Neuron (in vitro differentiated cells): Measurements from ENCODE around the gene NIPAL4.

ENCODE experiments used
- H2AFZ ChIP-seq: one replicate; pipeline ENCODE4 v1.6.1; 2013; ENCODE audit warnings: low read depth, mild to moderate bottlenecking, inconsistent platforms, low read length, moderate library complexity
- H3K27me3 ChIP-seq: one replicate; pipeline ENCODE4 v1.6.1; 2013; ENCODE audit warnings: low read length; ENCODE audit not compliant: insufficient read depth
- H3K36me3 ChIP-seq: one replicate; pipeline ENCODE4 v1.6.1; 2013; ENCODE audit warnings: low read length; ENCODE audit not compliant: insufficient read depth
- H3K4me1 ChIP-seq: one replicate; pipeline ENCODE4 v1.6.1; 2013; ENCODE audit warnings: low read length; ENCODE audit not compliant: insufficient read depth
- H3K4me3 ChIP-seq: 2 replicates; pipeline ENCODE4 v1.5.1; 2013; ENCODE audit warnings: mild to moderate bottlenecking, low read length, moderate library complexity
- H3K9me3 ChIP-seq: one replicate; pipeline ENCODE4 v1.6.1; 2013; ENCODE audit warnings: low read length

Gene NIPAL4

DNA sequence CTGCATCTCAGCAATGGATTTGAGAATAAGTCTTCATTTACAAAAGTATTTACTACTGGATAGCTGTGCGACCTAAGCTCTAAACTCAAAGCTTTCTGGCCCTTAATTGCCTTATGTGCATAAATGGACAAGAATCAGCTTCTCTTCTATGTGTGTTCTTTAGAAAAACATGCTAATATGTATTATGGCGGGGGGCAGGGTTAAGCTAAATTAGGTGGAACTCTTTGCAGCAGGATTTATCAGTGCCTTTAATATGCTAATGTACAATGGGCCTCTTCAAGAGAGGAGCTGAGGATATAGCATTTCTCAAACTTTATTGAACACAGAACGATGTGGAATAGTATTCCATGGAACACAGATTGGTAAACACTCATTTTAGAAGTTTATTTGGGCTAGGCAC, 10.0 kb upstream of the NIPAL4 start:
- Histone ChIP-seq H3K9me3 (no peaks in the 10 kb centered on the region), H3K27me3 (peaks cover 2% of the 10 kb centered on the region), H3K4me3 (no peak overlapping the region), H3K36me3 (no peaks in the 10 kb centered on the region), H3K4me1 (no peaks in the 10 kb centered on the region), H2AFZ (no peak overlapping the region)

DNA sequence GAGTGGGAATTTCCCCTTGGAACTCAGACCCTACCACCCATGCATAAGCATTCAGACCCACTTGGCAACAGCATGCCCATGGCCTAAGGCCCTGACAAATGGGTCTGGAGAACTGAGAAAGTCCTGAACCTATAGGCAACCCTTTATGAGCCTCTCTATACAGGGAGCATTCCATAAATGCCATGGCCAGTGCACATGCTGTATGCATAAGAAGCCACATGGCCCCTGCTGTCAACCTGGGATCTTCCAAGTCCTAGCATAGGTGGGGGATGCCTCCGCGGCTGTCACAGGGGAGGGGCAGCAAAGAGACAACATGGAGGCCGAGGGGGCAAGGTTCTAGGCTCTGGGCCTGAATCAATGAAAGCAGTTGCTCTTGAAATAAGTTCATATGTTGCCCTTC, 8.2 kb upstream of the NIPAL4 start:
- Histone ChIP-seq H3K36me3 (no peaks in the 10 kb centered on the region), H3K27me3 (no peaks in the 10 kb centered on the region), H3K9me3 (no peaks in the 10 kb centered on the region), H3K4me3 (no peak overlapping the region), H2AFZ (no peak overlapping the region), H3K4me1 (no peaks in the 10 kb centered on the region)

DNA sequence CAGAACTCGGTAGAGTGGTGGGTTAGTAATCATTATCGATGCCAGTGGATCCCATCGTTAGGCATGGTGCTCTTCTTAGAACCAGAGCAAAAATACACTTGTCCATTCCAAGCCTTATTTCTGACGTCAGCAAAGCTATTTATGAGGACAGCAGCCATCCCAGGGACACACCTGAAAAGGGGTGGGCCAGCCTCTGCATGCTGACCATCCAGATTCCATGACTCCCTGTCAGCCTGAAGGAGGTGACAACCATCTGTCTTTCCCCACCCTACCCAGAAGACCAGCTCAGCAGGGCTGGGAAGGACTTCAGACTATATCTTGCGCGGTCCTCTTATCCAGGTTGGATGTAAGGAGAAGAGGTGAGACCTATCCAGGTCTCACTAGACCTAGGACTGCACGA, 5.7 kb upstream of the NIPAL4 start:
- Histone ChIP-seq H3K4me1 (no peaks in the 10 kb centered on the region), H3K9me3 (no peaks in the 10 kb centered on the region), H3K27me3 (peaks cover 6% of the 10 kb centered on the region), H3K36me3 (no peaks in the 10 kb centered on the region), H2AFZ (no peak overlapping the region), H3K4me3 (no peak overlapping the region)

DNA sequence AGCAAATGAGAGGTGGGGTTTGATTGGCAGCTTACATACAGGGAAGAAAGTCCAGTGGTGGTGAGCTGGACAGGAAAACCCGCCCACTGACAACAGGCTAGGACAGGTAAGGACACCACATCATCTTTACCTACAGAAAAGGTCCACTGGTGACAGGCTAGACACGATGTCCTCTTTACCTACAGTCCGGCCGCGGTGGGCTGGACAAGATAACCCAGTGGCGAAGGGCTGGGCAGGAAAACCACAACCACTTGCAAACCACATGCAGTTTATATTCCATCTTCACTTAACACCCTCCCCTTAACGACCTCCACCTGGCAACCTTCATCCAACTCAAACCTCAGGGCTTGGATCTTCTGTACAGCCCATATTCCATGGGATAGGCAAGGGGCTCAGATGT, 5.0 kb upstream of the NIPAL4 start:
- Histone ChIP-seq H3K4me1 (peaks cover under 1% of the 10 kb centered on the region), H3K4me3 (no peak overlapping the region), H2AFZ (no peak overlapping the region), H3K9me3 (no peaks in the 10 kb centered on the region), H3K36me3 (no peaks in the 10 kb centered on the region), H3K27me3 (peaks cover 12% of the 10 kb centered on the region)

DNA sequence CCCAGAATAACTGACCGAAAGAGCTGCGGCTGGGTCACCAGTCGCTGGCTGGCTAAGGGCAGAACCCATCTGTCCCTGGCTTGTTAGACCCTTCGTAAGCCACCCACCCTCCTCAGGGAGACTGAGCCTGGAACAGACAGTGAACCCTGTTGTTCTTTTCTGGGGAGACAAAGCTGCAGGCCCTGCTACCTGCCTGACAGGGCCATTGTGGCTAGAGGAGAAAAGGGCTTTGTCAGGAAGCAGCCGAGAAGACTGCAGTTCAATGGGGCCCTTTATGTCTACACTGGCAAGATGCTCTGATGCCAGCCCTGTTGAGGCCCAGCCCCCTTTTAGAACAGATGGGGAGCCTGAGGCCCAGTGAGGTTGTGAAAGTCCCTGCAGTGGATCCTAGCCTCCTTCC, 3.7 kb upstream of the NIPAL4 start:
- no peak overlapping the region for H3K4me3 ChIP-seq
- H3K27me3 ChIP-seq: peaks cover 25% of the 10 kb centered on the region
- H3K9me3 ChIP-seq: no peaks in the 10 kb centered on the region
- no peaks in the 10 kb centered on the region for H3K36me3 ChIP-seq
- H2AFZ ChIP-seq: no peak overlapping the region
- peaks cover 3% of the 10 kb centered on the region for H3K4me1 ChIP-seq

DNA sequence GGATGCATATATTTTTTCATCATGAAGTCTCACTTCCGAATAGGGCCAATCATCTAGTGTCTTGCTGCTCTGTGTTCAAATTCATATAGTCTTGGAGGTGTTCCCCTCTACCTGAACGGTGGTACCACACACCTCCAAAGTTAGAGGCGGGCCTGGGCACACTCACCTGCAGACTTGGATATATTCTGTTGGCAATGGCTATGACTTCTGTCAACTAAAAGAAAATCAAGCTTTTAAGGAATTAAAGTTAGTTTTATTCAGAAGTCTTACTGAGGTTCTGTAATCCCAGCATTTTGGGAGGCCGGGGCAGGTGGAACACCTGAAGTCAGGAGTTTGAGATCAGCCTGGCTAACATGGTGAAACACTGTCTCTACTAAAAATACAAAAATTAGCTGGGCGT, 2.6 kb upstream of the NIPAL4 start:
- H3K9me3 ChIP-seq: no peaks in the 10 kb centered on the region
- H3K27me3 ChIP-seq: peaks cover 34% of the 10 kb centered on the region
- H3K4me3 ChIP-seq: no peak overlapping the region
- no peaks in the 10 kb centered on the region for H3K36me3 ChIP-seq
- peaks cover 3% of the 10 kb centered on the region for H3K4me1 ChIP-seq
- H2AFZ ChIP-seq: no peak overlapping the region

DNA sequence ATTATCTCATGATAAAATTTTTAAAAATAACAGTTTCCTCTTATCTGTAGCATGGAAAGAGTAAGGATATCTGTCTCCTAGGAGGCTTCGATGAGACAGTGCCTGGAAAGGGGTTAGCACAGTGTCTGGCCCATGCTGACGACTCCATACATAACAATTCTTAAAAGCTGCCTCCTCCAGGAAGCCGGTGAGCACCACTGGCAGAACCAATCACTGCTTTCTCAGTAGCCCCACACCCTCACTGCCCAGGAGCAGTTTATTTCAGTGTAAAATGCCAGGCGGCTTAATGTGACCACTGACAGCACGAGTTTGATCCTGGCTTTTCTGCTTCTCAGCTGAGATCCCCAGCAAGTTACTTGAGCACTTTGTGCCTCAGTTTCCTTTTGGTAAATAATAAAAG, 1.2 kb upstream of the NIPAL4 start:
- H2AFZ ChIP-seq: no peak overlapping the region
- peaks cover 3% of the 10 kb centered on the region for H3K4me1 ChIP-seq
- H3K36me3 ChIP-seq: no peaks in the 10 kb centered on the region
- H3K9me3 ChIP-seq: no peaks in the 10 kb centered on the region
- H3K4me3 ChIP-seq: no peak overlapping the region
- H3K27me3 ChIP-seq: peaks cover 34% of the 10 kb centered on the region

DNA sequence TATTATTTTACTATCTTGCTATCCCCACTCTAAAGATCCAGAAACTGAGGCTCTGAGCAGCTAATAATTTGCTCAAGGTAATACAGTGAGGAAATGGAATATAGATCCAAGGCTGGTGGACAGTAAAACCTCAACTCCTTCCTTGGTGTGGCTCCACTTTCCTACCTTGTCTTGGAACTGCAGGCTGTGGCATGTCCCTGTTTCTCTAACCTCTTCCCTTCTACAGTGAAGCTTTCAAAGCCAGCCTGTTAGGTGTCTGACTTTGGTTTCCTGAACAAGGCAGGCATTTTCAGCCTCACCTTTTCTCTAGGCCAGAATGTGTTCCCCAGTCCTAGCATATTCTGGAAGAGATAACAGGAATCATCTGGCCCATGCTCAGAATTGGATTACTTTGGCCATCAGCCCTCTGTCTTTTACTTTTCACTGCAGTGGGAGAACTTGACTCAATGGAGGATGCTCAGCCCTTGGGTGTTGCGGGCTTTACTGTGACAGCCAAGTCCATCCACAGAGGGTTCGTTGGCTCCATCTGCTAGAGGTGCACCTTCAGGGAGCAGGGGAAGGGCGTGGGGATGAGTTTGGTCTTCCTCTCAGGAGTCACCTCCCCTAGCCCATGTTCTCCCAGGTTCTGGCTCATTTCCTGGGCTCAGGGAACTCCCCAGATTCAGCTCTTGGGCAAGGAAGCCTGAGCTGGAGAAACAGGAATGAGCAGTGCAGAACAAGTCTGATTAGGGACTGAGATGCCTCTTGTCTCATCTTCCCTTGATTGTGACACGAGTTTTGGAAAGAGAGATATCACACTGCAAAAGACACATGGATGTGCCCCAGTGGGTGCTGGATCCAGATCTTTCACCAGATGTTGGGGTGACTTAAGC, 1.1 kb downstream of the NIPAL4 start:
- H3K9me3 ChIP-seq: no peaks in the 10 kb centered on the region
- H3K36me3 ChIP-seq: no peaks in the 10 kb centered on the region
- H2AFZ ChIP-seq: no peak overlapping the region
- peaks cover 3% of the 10 kb centered on the region for H3K4me1 ChIP-seq
- no peak overlapping the region for H3K4me3 ChIP-seq
- H3K27me3 ChIP-seq: peaks cover 34% of the 10 kb centered on the region

DNA sequence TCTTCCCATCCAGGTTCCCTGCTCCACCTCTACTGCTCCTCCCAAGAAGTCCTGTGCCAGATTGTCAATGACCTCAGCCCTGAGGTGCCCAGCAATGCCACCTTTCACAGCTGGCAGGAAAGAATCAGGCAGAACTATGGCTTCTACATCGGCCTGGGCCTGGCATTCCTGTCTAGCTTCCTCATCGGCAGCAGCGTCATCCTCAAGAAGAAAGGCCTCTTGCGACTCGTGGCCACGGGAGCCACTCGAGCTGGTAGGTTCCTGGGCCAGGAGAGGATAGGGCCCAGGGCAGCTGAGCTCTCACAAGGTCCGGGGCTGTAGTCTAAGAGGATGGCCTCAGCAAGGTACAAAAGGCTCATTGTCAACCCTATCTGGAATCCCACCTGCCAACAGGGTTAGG, 3.1 kb downstream of the NIPAL4 start:
- Histone ChIP-seq H3K9me3 (no peaks in the 10 kb centered on the region), H3K27me3 (peaks cover 34% of the 10 kb centered on the region), H3K4me3 (no peak overlapping the region), H3K4me1 (peaks cover 3% of the 10 kb centered on the region), H3K36me3 (no peaks in the 10 kb centered on the region), H2AFZ (no peak overlapping the region)

DNA sequence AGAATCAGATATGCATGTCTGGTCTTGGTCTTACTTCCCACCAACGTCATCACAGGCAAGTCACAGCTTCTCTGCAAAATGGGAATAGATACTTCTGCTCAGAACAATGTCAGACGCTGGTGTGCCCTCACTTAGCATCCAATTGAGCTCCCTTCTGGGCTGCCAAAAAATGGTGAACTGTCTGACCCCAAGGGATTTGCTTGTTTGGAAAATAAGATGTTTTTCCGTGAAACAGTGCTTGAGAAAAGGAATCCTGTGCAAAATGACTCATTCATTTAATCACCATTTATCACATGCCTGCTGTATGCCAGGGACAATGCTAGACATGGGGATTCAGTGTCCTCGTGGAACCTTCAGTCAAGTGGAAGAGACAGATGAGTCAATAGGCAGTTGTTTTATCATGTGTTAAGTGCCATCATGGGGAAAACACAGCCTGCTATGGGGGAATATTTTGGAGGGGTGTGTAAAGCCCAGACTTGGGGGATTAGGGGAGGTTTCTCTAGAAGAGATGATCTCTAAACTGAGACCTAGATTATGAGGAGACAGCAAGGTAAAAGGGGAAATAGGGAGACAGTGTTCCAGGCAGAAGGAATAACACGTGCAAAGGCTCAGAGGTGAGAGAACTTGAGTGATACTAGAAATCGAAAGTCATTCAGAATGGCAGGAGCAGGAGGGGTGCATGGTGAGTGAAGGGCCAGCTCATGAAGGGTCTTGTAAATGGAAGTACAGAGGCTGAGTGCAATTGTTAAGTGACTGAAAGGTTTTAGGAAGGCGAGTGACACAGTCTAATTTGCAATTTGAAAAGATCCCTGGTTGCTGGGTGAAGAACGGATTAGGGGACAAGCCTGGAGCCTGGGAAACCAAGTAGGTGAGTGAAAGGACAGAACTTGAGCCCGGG, 3.9 kb downstream of the NIPAL4 start:
- H3K36me3 ChIP-seq: no peaks in the 10 kb centered on the region
- H3K4me1 ChIP-seq: peaks cover 3% of the 10 kb centered on the region
- H3K4me3 ChIP-seq: no peak overlapping the region
- H2AFZ ChIP-seq: no peak overlapping the region
- peaks cover 32% of the 10 kb centered on the region for H3K27me3 ChIP-seq
- H3K9me3 ChIP-seq: no peaks in the 10 kb centered on the region

DNA sequence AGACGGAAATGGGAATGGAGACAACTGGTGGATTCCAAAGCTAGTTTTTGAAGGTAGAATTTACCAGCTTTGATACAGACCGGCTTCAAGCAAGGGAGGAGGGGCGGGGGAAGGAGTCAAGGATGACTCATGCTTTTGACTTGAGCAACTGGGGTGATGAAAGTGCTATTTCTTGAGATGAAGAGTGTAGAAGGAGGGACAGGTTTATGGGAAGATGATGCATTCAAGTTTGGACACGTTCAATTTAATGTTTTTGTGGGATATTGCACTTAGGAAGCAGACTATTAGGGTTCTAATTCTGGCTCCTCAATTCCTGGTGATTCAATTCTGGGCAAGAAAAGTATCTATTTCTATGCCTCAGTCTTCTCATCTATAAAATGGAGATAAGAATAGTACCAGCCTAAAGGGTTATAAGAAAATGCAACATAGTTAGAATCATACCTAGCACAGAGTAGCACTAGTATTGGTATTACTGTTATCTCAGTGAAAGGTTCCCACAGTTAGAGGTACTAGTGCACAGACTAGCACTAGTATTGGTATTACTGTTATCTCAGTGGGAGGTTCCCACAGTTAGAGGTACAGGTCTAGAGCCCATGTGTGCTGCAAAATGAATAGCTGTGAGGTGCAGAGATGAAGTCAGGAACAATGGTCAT, 4.6 kb downstream of the NIPAL4 start:
- H3K4me3 ChIP-seq: no peak overlapping the region

DNA sequence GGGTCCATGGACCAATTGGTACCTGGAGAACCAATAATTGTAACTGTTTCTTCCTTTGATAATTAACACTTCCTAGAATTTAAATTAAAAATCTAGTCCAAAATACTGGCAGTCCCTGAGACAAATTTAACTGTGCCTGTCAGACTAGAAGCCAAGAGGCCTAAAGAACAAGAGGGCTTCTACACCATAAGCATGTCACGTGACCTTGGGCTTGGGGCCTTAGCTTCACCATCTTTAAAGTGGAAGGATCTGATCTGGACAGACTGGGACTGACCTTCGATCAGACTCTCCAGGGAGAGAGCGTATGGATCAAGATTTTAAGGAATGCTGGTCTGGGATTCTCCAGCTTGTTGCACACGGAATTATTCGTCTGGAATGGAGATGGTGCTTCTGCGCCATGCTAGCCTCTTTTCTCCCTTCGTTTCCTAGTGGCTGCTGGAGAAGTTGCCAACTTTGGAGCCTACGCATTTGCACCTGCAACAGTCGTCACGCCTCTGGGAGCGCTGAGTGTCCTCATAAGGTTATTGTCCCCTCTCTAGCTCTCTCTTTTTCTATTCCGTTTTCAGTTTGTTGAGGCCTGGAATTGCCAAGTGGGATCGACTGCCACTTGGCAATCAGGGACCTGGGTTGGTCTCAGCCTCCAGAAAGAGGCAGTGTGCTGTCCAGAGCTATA, 8.4 kb downstream of the NIPAL4 start:
- Histone ChIP-seq H3K27me3 (no peaks in the 10 kb centered on the region), H3K9me3 (no peaks in the 10 kb centered on the region), H2AFZ (no peak overlapping the region), H3K4me1 (no peaks in the 10 kb centered on the region), H3K4me3 (no peak overlapping the region), H3K36me3 (no peaks in the 10 kb centered on the region)

More for the DNA sequence above, 4.6 kb downstream of the NIPAL4 start:
- H2AFZ ChIP-seq: no peak overlapping the region
- peaks cover 26% of the 10 kb centered on the region for H3K27me3 ChIP-seq
- no peaks in the 10 kb centered on the region for H3K9me3 ChIP-seq
- H3K4me1 ChIP-seq: peaks cover 3% of the 10 kb centered on the region
- H3K36me3 ChIP-seq: no peaks in the 10 kb centered on the region
